ENCODE data around the gene MCEMP1. TPM values are rescaled to one million over a fixed set of nuclear protein-coding genes. Genes with fewer than 3 reads are reported as not detected.

MCEMP1 gene
- total RNA-seq, 2 donors from 2014 or later = not detected

GRCh38 chr19:7644550-7644877, 32.4 kb upstream of the MCEMP1 start:
- H3K4me3 ChIP-seq = no peak overlapping the region
- no peaks in the 10 kb centered on the region for H3K9me3 ChIP-seq
- DNase-seq = no peak
- intact Hi-C loops (cut with DNase I) = no loop called here
- no peak overlapping the region for H3K27ac ChIP-seq
- TF ChIP-seq POLR2A (IDR thresholded peaks at IDR 0.05) = no peak
- TF ChIP-seq, protein P1, sequence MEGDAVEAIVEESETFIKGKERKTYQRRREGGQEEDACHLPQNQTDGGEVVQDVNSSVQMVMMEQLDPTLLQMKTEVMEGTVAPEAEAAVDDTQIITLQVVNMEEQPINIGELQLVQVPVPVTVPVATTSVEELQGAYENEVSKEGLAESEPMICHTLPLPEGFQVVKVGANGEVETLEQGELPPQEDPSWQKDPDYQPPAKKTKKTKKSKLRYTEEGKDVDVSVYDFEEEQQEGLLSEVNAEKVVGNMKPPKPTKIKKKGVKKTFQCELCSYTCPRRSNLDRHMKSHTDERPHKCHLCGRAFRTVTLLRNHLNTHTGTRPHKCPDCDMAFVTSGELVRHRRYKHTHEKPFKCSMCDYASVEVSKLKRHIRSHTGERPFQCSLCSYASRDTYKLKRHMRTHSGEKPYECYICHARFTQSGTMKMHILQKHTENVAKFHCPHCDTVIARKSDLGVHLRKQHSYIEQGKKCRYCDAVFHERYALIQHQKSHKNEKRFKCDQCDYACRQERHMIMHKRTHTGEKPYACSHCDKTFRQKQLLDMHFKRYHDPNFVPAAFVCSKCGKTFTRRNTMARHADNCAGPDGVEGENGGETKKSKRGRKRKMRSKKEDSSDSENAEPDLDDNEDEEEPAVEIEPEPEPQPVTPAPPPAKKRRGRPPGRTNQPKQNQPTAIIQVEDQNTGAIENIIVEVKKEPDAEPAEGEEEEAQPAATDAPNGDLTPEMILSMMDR (IDR thresholded peaks at IDR 0.05) = no peak
- no peaks in the 10 kb centered on the region for H3K27me3 ChIP-seq
- WGBS, 2 donors = 92% methylated on average over 20 of the region's 20 CpGs; no CpG with 5 or more reads in 1 of the 2 donors
- H3K4me1 ChIP-seq = peaks cover 10% of the 10 kb centered on the region
- peaks cover 0 to 2% of the 10 kb centered on the region in 2 donors for H3K36me3 ChIP-seq (replicated peaks in 1 of 2; ENCODE audit: insufficient read depth in 1 of 2, low read depth in 2 of 2)
- no peak for ATAC-seq

GRCh38 chr19:7645163-7645562, 31.7 kb upstream of the MCEMP1 start:
- TF ChIP-seq, protein P1 (IDR thresholded peaks at IDR 0.05) = no peak
- TF ChIP-seq POLR2A (IDR thresholded peaks at IDR 0.05) = no peak
- WGBS, 2 donors = 75 to 96% methylated on average over 4 to 14 of the region's 14 CpGs
- no peaks in the 10 kb centered on the region for H3K36me3 ChIP-seq (replicated peaks in 1 of 2; ENCODE audit: insufficient read depth in 1 of 2, low read depth in 2 of 2)
- intact Hi-C loops (cut with DNase I) = no loop called here
- ATAC-seq (no peak), DNase-seq (no peak)
- H3K27me3 ChIP-seq = no peaks in the 10 kb centered on the region
- peaks cover 11% of the 10 kb centered on the region for H3K4me1 ChIP-seq
- no peak overlapping the region for H3K27ac ChIP-seq
- H3K4me3 ChIP-seq = no peak overlapping the region
- H3K9me3 ChIP-seq = no peaks in the 10 kb centered on the region

- H3K4me3 ChIP-seq = no peak overlapping the region
- 73 to 88% methylated on average over 19 to 20 of the region's 20 CpGs for WGBS, 2 donors
- ATAC-seq = no peak
These were observed 31.0 kb upstream of the MCEMP1 start for GRCh38 chr19:7645656-7646425.

GRCh38 chr19:7646426-7646700, 30.5 kb upstream of the MCEMP1 start:
- DNase-seq (no peak), ATAC-seq (no peak)
- Histone ChIP-seq H3K36me3 (replicated peaks in 1 of 2; ENCODE audit: insufficient read depth in 1 of 2, low read depth in 2 of 2) (no peaks in the 10 kb centered on the region), H3K27me3 (no peaks in the 10 kb centered on the region), H3K4me1 (peaks cover 11% of the 10 kb centered on the region), H3K9me3 (no peaks in the 10 kb centered on the region), H3K4me3 (no peak overlapping the region), H3K27ac (no peak overlapping the region)
- TF ChIP-seq POLR2A (IDR thresholded peaks at IDR 0.05) = no peak
- TF ChIP-seq, protein P1 (IDR thresholded peaks at IDR 0.05) = no peak
- intact Hi-C loops (cut with DNase I) = no loop called here
- 80 to 82% methylated on average over 7 to 8 of the region's 8 CpGs for WGBS, 2 donors

More at GRCh38 chr19:7645656-7646425, 31.0 kb upstream of the MCEMP1 start:
- TF ChIP-seq POLR2A (IDR thresholded peaks at IDR 0.05) = no peak
- TF ChIP-seq, protein P1 (IDR thresholded peaks at IDR 0.05) = no peak
- DNase-seq = no peak
- H3K9me3 ChIP-seq = no peaks in the 10 kb centered on the region
- H3K36me3 ChIP-seq (replicated peaks in 1 of 2; ENCODE audit: insufficient read depth in 1 of 2, low read depth in 2 of 2) = no peaks in the 10 kb centered on the region
- H3K27me3 ChIP-seq = no peaks in the 10 kb centered on the region
- H3K27ac ChIP-seq = no peak overlapping the region
- peaks cover 11% of the 10 kb centered on the region for H3K4me1 ChIP-seq
- intact Hi-C loops (cut with DNase I) = no loop called here

GRCh38 chr19:7647156-7647555, 29.7 kb upstream of the MCEMP1 start:
- H3K9me3 ChIP-seq = no peaks in the 10 kb centered on the region
- H3K36me3 ChIP-seq (replicated peaks in 1 of 2; ENCODE audit: insufficient read depth in 1 of 2, low read depth in 2 of 2) = no peaks in the 10 kb centered on the region
- H3K4me1 ChIP-seq = peaks cover 16% of the 10 kb centered on the region
- DNase-seq (no peak), ATAC-seq (no peak)
- WGBS, 2 donors = 90 to 93% methylated on average over 7 to 23 of the region's 26 CpGs
- H3K27ac ChIP-seq = no peak overlapping the region
- no peak overlapping the region for H3K4me3 ChIP-seq
- TF ChIP-seq, protein P1 (IDR thresholded peaks at IDR 0.05) = no peak
- TF ChIP-seq POLR2A (IDR thresholded peaks at IDR 0.05) = no peak
- intact Hi-C loops (cut with DNase I) = no loop called here
- H3K27me3 ChIP-seq = no peaks in the 10 kb centered on the region
